GM19452 (cell line): Measurements from ENCODE around the gene NRIP1.
"Not testable (repeated sequence)": the region's sequence is repeated elsewhere in the genome, so short reads cannot be mapped to it uniquely, and the experiment has no call there.

Experiments used
- ATAC-seq: cut with Tn5 transposase; IDR thresholded peaks from one replicate; pipeline ENCODE4 v1.9.1; 2021; ENCODE audit not compliant: unreplicated experiment

The NRIP1 gene

GRCh38 chr21:15039607-15040299 lies 25.0 kb downstream of the NRIP1 start:
- no peak for ATAC-seq

- no peak for ATAC-seq
Observed at GRCh38 chr21:15037900-15038293, 26.9 kb downstream of the NRIP1 start.

- ATAC-seq: no peak
Observed at GRCh38 chr21:15037095-15037899, 27.5 kb downstream of the NRIP1 start.

GRCh38 chr21:15036189-15036588 lies 28.6 kb downstream of the NRIP1 start:
- no peak for ATAC-seq

- no peak for ATAC-seq
Observed at GRCh38 chr21:15034126-15034853, 30.5 kb downstream of the NRIP1 start.

- ATAC-seq: no peak
Observed at GRCh38 chr21:15031790-15032357, 32.9 kb downstream of the NRIP1 start.

GRCh38 chr21:15031362-15031761 lies 33.4 kb downstream of the NRIP1 start:
- ATAC-seq: not testable (repeated sequence)

- not testable (repeated sequence) for ATAC-seq
Observed at GRCh38 chr21:15030861-15031260, 33.9 kb downstream of the NRIP1 start.

- no peak for ATAC-seq
Observed at GRCh38 chr21:15029077-15029476, 35.7 kb downstream of the NRIP1 start.

GRCh38 chr21:15028186-15028585 lies 36.6 kb downstream of the NRIP1 start:
- ATAC-seq: no peak

- ATAC-seq: no peak
Observed at GRCh38 chr21:15027056-15027455, 37.7 kb downstream of the NRIP1 start.

- no peak for ATAC-seq
Observed at GRCh38 chr21:15026370-15026769, 38.4 kb downstream of the NRIP1 start.

- no peak for ATAC-seq
Observed at GRCh38 chr21:15023776-15024175, 41.0 kb downstream of the NRIP1 start.

GRCh38 chr21:15022608-15023261 lies 42.1 kb downstream of the NRIP1 start:
- no peak for ATAC-seq

- no peak for ATAC-seq
Observed at GRCh38 chr21:15020797-15021196, 44.0 kb downstream of the NRIP1 start.

- ATAC-seq: no peak
Observed at GRCh38 chr21:15018382-15018781, 46.4 kb downstream of the NRIP1 start.

- no peak for ATAC-seq
Observed at GRCh38 chr21:15015622-15016471, 49.0 kb downstream of the NRIP1 start.

- ATAC-seq: no peak
Observed at GRCh38 chr21:15014221-15014620, 50.6 kb downstream of the NRIP1 start.

GRCh38 chr21:15011967-15012366 lies 52.8 kb downstream of the NRIP1 start:
- no peak for ATAC-seq

GRCh38 chr21:15010645-15011044 lies 54.2 kb downstream of the NRIP1 start:
- no peak for ATAC-seq
